NCI-H748 (cell line): Measurements from ENCODE around the gene STN1.
A peak's percentile ranks its signal among the peaks of the same experiment; 100 is the strongest.
"Not testable (repeated sequence)": the region's sequence is repeated elsewhere in the genome, so short reads cannot be mapped to it uniquely, and the experiment has no call there.

Source experiments
- DNase-seq: peaks from one replicate; lab custom pipeline; 2025; ENCODE audit not compliant: unreplicated experiment; lab: John Stamatoyannopoulos, UW

The STN1 gene

DNA sequence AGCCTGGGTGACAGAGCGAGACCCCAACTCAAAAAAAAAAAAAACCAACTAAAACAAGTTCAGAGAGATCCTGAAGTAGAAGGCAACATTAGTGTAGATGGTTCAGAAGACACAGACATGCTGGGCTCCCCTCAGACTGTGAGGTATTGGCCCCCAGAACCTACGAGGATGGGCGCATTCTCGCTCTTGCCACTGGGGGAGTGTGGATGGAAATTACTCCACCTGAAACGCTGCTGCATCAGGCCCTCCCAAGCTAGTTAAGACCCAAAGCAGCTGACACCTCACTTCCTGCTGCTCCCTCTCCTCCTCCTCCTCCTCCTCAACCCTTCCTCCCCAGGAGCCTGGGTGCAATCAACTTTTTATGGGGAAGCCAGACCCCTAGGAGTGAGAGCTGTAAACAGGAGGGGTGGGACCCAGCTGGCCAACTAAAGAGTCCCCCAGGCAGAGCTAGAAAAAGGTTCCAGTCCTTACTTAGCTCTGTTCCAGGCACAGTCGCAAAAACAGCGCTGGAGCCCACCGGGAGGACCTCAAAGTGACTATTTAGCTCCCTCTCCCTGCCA lies 70.0 kb downstream of the STN1 start:
- DNase-seq, result no peak

DNA sequence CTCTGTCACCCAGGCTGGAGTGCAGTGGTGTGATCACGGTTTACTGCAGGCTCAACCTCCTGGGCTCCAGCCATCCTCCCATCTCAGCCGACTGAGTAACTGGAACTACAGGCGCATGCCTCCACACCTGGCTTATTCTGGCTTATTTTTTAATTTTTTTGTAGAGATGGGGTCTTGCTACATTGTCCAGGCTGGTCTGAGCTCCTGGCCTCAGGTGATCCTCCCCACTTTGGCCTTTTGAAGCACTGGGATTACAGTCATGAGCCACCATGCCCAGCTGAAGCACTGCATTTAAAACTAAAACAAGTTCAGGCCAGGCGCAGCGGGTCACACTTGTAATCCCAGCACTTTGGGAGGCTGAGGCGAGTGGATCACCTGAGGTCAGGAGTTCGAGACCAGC lies 70.6 kb downstream of the STN1 start:
- DNase-seq, result no peak

DNA sequence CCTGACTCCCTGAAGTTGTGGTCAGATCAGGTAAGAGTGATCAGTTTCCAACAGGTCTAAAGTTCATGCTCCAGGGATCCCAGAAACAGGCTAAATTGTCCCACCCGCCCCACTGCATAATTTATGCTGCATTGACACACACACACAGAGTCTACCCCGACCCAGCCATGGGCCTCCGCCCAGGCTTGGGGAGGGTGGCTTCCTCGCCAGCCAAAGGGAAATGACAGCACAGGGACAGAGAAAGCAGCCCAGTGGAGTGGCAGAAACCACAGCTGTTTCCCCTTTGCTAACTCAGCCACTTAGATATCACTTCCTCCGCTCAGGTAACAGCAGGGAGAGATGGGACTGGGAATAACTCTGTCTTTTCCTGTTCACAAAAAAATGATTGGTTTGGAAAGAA lies 72.0 kb downstream of the STN1 start:
- no peak for DNase-seq

DNA sequence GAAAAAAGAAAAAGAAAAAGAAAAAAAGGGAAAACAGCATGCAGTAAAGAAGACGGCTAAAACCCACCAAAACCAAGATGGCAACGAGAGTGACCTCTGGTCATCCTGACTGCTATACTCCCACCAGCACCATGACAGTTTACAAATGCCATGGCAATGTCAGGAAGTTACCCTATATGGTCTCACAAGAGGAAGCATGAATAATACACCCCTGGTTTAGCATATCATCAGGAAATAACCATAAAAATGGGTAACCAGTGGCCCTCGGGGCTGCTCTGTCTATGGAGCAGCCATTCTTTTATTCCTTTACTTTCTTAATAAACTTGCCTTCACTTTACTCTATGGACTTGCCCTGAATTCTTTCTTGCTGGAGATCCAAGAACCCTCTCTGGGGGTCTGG lies 72.6 kb downstream of the STN1 start:
- not testable (repeated sequence) for DNase-seq

DNA sequence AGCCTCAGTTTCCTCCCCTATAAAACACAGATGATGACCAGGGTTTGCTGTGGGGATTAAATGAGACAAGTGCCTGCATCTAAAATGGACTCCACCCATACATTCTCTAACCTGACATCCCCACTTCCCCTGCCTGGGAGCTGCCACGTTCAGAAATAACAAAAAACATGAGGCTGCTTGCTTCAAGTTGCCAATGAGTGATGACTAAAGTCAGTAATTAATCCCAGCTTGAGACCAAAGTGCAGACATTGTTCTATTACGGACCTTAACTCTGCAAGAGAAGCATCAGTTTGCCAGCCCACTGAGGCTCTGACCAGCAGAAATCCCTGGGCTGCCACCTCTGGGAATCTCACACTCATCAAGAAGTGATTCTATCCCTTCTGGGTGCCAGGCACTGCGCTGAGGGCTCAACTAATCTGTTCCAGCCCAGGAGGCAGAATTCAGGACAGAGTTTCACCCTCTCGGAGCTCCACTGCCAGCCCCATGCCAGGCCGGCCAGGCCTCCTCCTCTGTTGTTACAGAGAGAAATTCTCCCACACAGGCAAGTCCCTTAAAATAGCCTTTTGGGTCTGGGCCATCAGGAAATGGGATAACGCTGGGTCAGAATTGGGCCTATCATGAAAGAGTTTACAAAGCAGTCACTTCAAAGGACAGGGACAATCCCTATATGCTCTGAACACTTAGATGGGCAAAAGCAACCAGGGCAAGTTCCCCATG lies 74.0 kb downstream of the STN1 start:
- DNase-seq, result no peak

DNA sequence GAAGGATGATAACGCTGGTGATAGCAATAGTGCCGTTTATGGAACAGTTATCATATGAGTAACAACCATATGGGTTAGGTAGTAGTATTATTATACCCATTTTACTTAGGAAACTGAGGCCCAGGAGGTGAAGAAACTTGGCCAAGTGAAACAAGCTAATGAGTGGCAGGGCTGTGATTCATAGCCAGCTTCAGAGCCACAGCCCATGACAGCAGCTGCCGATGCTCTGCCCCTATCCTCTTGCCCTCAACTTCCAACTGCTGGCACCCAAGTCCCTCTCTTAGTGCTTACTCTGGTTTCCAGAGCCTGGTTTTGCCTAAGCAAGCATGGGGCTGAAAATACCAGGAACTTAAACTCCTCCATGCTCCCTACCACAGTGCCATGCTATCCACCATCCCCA lies 74.9 kb downstream of the STN1 start:
- DNase-seq, result no peak

DNA sequence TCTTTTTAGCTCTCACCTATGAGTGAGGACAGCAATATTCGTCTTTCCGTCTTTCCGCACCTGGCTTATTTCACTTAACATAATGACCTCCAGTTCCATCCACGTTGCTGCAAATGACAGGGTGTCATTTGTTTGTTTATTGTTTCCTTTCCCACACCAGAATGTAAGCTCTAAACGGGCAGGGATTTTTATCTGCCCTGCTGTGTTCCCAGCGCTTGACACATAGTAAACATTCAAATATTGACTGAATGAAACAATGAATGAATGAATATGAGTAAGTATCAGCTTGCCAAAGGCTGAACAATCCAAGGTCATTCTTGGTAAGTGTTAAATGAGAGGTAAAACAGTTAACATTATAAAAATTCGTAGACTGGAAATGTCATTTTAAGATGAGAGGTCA lies 75.4 kb downstream of the STN1 start:
- peak; percentile 90 for DNase-seq

DNA sequence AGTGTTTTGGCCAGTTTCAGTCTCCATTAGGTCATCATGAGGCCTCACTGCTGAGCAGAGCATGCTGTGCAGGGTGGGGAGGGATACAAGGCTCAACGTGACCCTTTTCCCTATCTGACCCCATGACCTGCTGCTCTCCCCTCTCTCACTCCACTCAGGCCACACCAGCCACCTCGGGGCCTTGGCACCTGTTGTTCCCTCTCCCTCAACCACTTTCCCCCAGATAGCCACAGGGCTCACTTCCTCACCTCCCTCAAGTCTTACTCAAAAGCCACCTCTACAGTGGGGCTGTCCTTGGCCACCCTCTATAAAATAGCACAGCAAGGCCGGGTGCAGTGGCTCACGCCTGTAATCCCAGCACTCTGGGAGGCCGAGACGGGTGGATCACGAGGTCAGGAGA lies 76.5 kb downstream of the STN1 start:
- no peak for DNase-seq

DNA sequence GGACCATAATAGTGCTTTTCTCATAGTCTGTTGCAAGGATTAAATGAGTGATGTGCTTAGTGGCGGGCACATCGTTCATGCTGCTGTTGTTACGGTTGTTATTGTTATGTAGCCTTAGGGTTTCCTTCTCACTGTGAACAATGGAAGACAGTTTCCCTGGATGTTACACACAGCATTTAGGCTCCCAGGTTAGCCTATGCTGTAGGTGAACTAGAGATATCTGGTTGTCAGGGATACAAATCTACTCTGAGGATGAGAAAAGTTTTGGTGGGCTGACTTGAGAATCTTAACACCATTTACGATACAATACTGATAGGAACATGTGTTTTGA lies 77.3 kb downstream of the STN1 start:
- no peak for DNase-seq

DNA sequence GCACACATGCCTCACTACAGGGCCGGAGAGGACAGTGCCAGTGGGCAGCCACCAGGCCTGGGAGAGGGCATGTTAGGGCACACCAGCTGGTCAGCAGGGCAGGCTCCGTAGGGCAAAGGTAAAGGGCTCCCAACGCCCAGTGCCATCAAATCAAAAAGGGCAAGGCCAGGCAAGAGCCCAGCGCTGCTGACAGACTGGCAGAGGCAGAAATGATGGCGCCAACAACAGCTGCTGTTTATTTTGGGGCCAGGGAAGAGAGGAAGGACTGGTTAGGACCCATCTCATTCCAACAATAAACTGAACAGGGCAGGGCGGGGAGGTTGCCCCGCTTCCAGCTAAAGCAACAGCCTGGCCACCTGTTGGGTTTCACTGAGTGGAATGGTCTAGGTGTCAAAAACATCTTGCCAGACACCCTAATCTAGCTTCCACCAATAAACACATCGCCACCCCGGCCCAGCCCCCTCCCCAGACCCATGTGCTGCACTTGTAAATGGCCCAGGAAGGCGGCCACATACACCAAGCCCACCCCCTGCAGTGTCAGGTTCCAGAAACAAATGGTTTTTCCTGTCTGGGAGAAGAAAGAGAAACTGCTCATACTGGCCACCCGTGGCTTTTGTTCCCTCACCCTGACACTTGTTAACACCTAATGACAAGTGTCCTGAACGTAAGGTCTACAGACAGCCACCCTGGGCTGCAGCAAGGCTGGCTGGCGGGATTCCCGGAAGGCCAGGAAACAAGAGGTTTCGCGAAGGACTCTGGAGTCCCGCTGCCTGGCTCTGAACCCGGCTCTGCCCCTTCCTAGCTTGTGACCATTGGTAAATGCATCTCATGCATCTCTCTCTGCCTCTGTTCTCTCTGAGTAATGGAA lies 77.9 kb downstream of the STN1 start:
- DNase-seq, result peak; percentile 50

DNA sequence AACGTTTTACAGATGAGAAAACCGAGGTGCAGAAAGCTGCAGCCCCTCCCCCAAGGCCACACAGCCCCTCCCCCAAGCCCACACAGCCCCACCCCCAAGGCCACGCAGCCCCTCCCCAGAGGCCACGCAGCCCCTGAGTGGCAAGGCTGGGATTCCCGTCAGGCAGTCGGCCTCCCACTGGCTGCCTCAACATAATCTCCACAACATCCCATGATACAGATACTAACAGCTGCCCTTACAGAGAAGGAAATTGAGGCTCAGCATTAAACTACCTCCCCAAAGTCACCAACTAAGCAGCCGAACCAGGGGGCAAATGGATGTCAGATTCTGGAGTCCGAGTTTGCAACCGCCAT lies 78.5 kb downstream of the STN1 start:
- no peak for DNase-seq

DNA sequence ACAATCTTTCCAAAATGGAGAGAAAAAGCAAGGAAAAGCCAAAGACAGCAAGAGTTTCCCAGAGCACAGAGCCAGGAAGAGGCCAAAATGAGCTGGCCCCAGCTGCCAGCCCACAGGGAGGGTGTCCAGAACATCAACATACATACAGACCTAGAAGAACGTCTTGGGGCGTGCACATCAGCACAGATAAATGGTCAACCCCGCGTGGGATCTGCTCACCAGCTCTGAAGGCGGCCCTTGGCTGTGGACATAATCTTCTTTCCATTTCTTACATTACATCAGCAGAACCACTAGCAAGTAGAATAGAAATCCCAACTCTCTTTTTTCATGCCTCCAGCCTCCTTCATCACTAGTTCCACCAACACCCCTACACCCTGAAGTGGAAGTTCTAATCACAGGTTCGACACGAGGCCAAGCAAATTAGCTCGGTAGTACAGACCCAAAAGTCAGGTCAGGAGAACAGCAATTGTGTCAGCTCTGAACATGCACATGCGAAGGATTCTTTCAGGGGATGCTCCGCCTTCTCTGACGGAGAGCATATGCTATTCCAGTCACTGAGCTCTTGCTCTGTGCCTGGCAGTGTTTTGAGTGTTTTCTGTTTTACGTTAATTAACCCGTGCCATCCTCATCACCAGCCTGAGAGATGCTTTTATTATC lies 79.0 kb downstream of the STN1 start:
- no peak for DNase-seq

DNA sequence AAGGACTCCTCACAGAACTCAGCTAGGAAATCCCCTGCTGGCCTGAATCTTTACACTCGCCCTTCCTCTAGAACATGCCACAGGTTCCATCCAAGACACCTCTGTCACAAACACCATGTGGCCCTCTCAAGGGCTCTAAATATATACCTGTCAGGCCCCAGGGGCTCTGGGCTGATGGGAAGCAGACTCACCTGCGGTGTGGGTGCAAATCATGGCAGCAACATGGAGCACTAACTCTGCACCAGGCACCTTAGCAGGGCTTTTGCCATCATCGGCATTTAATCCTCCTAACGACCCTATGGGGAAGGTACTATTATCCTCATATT lies 80.0 kb downstream of the STN1 start:
- no peak for DNase-seq

DNA sequence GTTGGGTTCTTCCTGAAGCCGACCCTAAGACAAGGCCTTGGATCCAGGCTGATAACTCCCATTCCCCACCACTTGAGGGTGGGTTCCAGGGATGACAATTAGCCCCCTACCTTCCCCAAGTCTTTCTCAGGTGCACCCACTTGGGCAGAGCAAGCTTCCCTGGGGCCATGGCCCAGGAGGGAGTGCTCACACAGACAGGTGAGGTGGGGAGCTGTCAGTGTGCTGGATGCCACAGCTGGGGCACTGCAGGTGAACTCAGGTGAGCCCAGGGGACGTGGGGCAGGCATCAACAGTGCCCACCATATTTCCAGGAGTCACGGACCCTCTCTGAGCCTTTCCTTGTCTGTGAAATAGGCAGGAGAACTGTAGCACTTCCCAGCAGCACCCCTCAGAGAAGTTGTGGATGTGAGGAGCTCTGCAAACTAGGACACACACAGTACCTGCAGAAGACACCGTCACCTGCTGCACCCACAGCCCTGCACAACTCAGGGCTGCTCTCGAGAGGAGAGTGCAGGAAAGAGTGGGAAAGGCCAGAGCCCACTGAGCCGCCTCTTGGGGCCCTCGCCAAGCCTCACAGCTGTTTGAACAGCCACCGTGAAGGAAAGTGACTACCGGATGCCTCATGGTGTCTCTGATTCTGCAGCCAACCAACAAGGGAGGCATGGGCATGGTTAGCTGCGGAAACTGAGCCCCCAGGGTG lies 80.5 kb downstream of the STN1 start:
- no peak for DNase-seq

DNA sequence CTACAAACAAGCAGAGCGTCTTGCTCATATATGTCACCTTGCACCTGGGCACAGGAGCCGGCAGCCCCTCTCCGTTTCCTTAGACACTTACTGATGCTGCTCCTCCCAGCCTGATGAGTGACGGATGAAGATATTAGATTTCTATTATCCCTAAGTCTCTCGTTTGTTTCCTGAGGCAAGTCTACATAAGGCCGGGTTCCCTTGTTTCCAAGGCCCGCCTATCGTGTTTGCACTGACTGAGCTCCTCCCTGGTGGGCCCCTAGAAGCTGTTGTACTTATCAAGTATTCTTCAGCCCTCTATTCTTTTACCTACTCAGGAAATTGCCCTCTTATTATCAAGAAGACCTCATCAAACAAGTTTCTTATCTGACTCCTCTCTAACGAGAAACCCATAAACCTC lies 81.1 kb downstream of the STN1 start:
- DNase-seq, result no peak

DNA sequence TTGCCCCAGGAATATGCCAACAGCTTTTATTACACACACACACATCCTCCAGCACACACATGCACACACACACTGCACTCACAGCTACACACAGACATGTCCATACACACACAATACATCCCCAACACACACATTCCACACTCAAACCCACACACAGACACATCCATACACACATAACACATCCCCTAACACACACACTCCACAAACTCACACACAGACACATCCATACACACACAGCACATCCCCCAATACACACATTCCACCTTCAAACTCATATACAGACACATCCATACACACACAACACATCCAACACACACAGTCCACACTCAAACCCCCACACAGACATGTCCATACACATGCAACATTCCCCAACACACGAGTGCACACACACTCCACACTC lies 81.7 kb downstream of the STN1 start:
- DNase-seq, result no peak

DNA sequence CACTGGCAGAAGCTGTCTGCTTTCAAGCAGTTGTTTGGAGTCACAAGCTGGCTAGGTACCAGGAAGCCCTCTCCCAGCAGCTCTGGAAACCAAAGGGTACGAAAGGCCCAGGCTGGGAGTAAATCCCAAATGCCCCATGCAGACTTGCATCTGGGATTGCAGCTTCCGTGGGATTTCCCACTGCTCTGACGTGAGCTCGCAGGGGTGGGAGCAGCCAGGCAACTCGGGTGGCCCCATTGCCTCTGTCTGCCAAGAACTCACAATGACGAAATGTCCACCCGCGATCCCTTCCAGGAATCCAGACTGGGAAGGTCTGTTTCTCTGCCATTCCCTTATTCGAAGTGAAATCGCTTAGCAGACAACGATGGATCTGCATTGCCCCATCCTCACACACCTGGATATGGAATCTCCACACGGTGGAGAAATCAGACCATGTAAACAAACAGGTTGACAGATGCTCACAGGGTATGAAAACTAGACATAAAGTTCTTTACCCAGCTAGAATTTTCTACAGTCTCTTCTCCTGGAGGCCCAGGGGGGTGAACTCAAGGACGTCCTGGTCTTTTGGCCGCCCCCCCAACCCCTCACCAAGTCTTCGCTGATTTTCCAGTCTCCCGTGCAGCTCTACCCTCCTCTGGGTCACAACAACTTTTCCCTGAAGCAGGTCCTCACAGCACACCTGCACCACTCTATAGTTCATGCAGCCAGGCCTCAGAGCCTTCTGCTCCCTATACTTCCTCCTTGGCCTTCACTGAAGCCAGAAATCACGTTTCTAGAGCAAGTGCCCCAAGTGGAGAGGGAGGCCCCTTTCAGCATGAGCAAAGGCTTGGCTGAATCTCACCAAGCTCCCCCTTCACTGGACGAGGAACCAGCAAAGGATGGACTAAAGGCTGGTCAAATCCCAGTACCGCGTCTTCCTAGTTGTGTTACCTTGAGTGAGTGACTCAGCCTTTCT lies 82.6 kb downstream of the STN1 start:
- DNase-seq, result no peak

DNA sequence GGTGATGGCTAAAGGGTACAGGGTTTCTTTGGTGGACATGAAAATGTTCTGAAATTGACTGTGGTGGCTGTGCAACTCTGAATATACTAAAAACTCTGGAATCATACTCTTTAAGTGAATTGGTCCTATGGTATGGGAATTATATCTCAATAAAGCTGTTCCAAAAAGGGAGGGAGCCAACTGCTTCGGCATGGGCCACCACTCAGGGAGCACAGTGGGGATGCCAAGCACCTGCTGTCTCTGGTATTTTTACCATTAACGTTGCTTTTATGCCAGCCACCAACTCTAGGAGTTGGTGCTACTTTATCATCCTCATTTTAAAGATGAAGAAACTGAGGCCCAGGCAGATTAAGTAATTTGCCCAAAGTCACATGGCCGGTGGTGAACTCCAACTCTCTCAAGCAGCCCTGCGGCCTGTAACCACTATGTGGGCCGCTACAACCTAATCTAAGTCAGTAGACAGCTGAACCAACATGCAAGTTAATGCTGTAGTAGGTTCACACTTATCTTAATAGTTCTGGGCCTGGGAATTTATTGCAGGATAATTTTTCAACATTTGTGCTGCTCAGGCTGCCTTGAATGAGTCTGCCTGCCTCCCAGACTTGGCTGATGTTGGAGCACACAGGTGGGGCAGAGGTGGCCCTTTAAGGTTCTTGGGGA lies 83.4 kb downstream of the STN1 start:
- no peak for DNase-seq

DNA sequence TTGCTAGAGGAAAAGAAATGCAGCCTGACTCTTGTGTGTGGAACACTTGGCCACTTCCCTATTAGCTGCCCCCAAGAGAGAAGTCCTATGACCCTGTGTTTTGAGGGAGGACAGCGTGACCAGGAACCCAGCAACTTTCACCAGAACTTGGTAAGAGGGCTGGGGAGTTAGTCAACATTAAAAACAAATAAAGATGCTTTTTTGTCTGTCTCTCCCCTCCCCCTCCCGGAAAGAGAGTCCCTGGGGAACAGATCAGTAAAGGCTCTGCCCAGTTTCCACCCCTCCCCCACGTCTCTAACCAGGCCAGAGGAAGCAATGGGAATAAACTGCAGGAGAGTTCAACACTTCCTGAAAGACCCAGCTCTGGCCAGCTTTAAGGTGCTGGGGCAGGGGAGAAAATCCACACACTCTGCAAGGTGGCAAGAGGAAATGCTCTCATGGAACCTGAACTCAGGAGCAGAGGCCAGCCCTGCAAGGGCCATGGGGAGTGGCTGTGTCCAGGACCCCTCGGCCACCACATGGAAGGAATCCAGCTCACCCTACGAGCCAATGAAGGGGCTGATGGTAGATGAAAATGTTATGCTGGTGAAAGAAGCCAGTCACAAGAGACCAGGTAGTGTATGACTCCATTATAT lies 84.1 kb downstream of the STN1 start:
- DNase-seq, result no peak
